ENCODE results near the gene ACAA1. TPM values are rescaled to one million over a fixed set of nuclear protein-coding genes. Genes with fewer than 3 reads are reported as not detected.

The ACAA1 gene
- total and polyA plus RNA-seq, 2 of the 13 experiments (the other 11 are each of a cell fraction or from before 2014, with no cell fraction given): 60.8 to 188 TPM

DNA sequence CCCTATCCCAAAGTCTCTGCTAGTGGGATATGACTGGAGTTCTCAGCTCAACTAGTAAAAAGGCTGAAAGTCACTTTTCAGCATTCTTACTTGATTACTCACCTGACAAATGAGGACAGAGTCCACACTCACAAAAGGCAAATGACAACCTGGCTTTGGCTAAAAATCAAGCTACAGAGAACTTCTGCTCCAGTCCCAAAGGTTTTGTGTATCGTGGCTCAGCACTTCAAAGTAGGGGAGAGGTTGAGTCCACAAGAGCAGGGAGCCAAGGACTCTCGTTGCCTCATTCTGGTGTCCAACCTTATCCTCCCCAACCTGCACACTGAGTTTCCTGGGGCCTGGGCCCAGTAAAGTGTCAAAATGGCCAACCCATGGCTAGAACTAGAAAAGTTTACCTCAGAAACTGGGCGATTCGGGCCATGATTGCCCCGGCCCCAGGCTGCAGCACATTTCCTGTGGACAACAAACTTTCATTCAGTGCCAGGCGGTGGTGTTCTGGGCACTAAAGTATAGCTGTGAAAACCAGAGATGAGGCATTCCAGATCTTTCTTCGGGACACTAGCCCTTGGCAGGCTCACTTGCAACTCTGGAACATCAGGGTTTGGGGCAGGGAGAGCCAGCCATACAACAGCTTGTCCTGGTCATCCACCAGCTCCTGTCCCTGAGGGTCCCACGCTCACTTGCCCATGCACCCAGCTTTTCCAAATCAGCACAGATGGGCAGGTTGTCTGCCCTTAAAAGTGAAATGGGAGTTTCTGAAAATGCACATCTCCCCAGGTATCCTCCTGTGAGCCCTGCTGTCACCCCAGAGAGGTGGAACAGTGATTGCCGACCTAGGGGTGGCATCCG, 3.1 kb downstream of the ACAA1 start (continued):
- peak; percentile 92 for TF ChIP-seq TARDBP (CRISPR knock-in tag; IDR thresholded peaks at IDR 0.05)
- TF ChIP-seq PCBP2 (optimal IDR thresholded peaks at IDR 0.05; ENCODE audit: low read depth, low read length, poor library complexity, severe bottlenecking): no peak
- peak; percentile 34; the same call in 1 of the 2 replicates for TF ChIP-seq SIX4 (CRISPR knock-in tag; IDR thresholded peaks at IDR 0.05)
- no peak for TF ChIP-seq USF2 (IDR thresholded peaks at IDR 0.05; ENCODE audit: low read depth, low read length)
- no peak for TF ChIP-seq USF2 (CRISPR knock-in tag; IDR thresholded peaks at IDR 0.05; ENCODE audit: borderline replicate concordance)
- no peak for TF ChIP-seq ZNF564 (CRISPR knock-in tag; IDR thresholded peaks at IDR 0.05)
- peak; percentile 96 for TF ChIP-seq ZNF331 (CRISPR knock-in tag; IDR thresholded peaks at IDR 0.05)
- TF ChIP-seq ZNF253 (CRISPR knock-in tag; IDR thresholded peaks at IDR 0.05; ENCODE audit: borderline replicate concordance): no peak
- TF ChIP-seq ZNF891 (CRISPR knock-in tag; IDR thresholded peaks at IDR 0.05): peak; percentile 66; the same call in 1 of the 2 replicates
- TF ChIP-seq ZNF557 (CRISPR knock-in tag; IDR thresholded peaks at IDR 0.05): no peak
- no peak for TF ChIP-seq ZNF207 (IDR thresholded peaks at IDR 0.05; ENCODE audit: borderline replicate concordance)
- peak; percentile 52; the same call in 1 of the 2 replicates for TF ChIP-seq GFI1 (CRISPR knock-in tag; IDR thresholded peaks at IDR 0.05; ENCODE audit: borderline replicate concordance)
- TF ChIP-seq FOXJ3 (CRISPR knock-in tag; IDR thresholded peaks at IDR 0.05; ENCODE audit: borderline replicate concordance): peak; percentile 84; the same call in 1 of the 2 replicates
- peak; percentile 84 for TF ChIP-seq ZNF556 (CRISPR knock-in tag; IDR thresholded peaks at IDR 0.05; ENCODE audit: borderline replicate concordance)
- TF ChIP-seq CHCHD3 (CRISPR knock-in tag; IDR thresholded peaks at IDR 0.05): no peak
- peak; percentile 75 for TF ChIP-seq MEF2D (CRISPR knock-in tag; IDR thresholded peaks at IDR 0.05)
- TF ChIP-seq ZNF652 (CRISPR knock-in tag; IDR thresholded peaks at IDR 0.05; ENCODE audit: borderline replicate concordance, low read depth): peak; percentile 57; the same call in 1 of the 2 replicates
- TF ChIP-seq ZNF720 (CRISPR knock-in tag; IDR thresholded peaks at IDR 0.05): no peak
- peak; percentile 90 for TF ChIP-seq ERF (CRISPR knock-in tag; IDR thresholded peaks at IDR 0.05)
- peak; percentile 43 for TF ChIP-seq RBFOX2 (IDR thresholded peaks at IDR 0.05; ENCODE audit: low read depth, low read length)
- no peak for TF ChIP-seq GTF3A (CRISPR knock-in tag; conservative IDR thresholded peaks at IDR 0.05)
- TF ChIP-seq ZKSCAN1 (IDR thresholded peaks at IDR 0.05; ENCODE audit: low read length): no peak
- no peak for TF ChIP-seq ZSCAN20 (CRISPR knock-in tag; IDR thresholded peaks at IDR 0.05; ENCODE audit: borderline replicate concordance)
- no peak for TF ChIP-seq ZNF781 (CRISPR knock-in tag; IDR thresholded peaks at IDR 0.05; ENCODE audit: borderline replicate concordance, not compliant biosample characterization)
- TF ChIP-seq ZNF513 (CRISPR knock-in tag; conservative IDR thresholded peaks at IDR 0.05): no peak
- TF ChIP-seq ZNF264 (CRISPR knock-in tag; IDR thresholded peaks at IDR 0.05): peak; percentile 54; the same call in 1 of the 2 replicates
- no peak for TF ChIP-seq ZNF749 (CRISPR knock-in tag; IDR thresholded peaks at IDR 0.05; ENCODE audit: borderline replicate concordance)
- TF ChIP-seq ZNF549 (CRISPR knock-in tag; IDR thresholded peaks at IDR 0.05): no peak
- TF ChIP-seq ZKSCAN5 (CRISPR knock-in tag; IDR thresholded peaks at IDR 0.05): no peak
